Vagina (tissue), 2 donors: ENCODE measurements around the gene NBEAL1.

Source experiments
- CTCF ChIP-seq, 3 experiments: fragments of 450-650 bp in 2 of 3; fragments of 200-600 bp in 1 of 3; sonication (generic) in 1 of 3; IDR thresholded peaks; one replicate each; pipeline ENCODE4 v1.5.1; 2017 to 2019; ENCODE audit warnings: antibody characterized with exemption in 3 of 3, mild to moderate bottlenecking in 2 of 3, moderate library complexity in 2 of 3
- POLR2A ChIP-seq, 2 donors: fragments of 450-650 bp; IDR thresholded peaks; one replicate each; pipeline ENCODE4 v1.6.1; 2017; ENCODE audit warnings: antibody characterized with exemption in 2 of 2, mild to moderate bottlenecking in 2 of 2, moderate library complexity in 2 of 2
- POLR2AphosphoS5 ChIP-seq, 2 donors: sonication (generic); formaldehyde crosslinking; IDR thresholded peaks; one replicate each; pipeline ENCODE4 v1.9.0; 2017; ENCODE audit warnings: antibody characterized with exemption in 2 of 2, mild to moderate bottlenecking in 2 of 2, low read depth in 1 of 2; ENCODE audit not compliant: insufficient read depth in 1 of 2

GRCh38 chr2:203135105-203135504 lies 120.4 kb downstream of the NBEAL1 start:
- TF ChIP-seq CTCF (IDR thresholded peaks at IDR 0.05) (no peak), POLR2A (IDR thresholded peaks at IDR 0.05) (no peak), POLR2AphosphoS5 (IDR thresholded peaks at IDR 0.05; ENCODE audit: insufficient read depth in 1 of 2, low read depth in 1 of 2) (no peak)
